WTC11 (cell line): ENCODE results near the gene ACADL. TPM values are rescaled to one million over a fixed set of nuclear protein-coding genes. Genes with fewer than 3 reads are reported as not detected.

ENCODE experiments used
- ATAC-seq: fragments of 200-7000 bp; cut with Tn5 transposase; 2 replicates; pipeline ENCODE4 v1.10.0; 2021; ENCODE audit warnings: mild to moderate bottlenecking, moderate library complexity
- CTCF ChIA-PET: fragments of 300-600 bp; sonication (Branson Sonifier 250); formaldehyde crosslinking; loops from one replicate; lab custom pipeline; 2021; ENCODE audit warnings: antibody characterized with exemption; lab: Charles Lee
- POLR2A ChIA-PET: fragments of 350-600 bp; sonication (Branson Sonifier 250); formaldehyde crosslinking; loops from one replicate; lab custom pipeline; 2021; ENCODE audit warnings: antibody characterized with exemption; lab: Charles Lee
- DNase-seq: peaks from one replicate; pipeline ENCODE4 v3.0.0; 2021; ENCODE audit warnings: low spot score
- H3K27ac Mint-ChIP-seq: 2 replicates; pipeline ENCODE4 v1.8.0; 2021; ENCODE audit warnings: mixed read lengths
- H3K27me3 Mint-ChIP-seq: 2 replicates; pipeline ENCODE4 v1.8.0; 2021; ENCODE audit warnings: low read depth, mild to moderate bottlenecking, moderate library complexity, mixed read lengths
- H3K36me3 Mint-ChIP-seq: 2 replicates; pipeline ENCODE4 v1.8.0; 2021; ENCODE audit warnings: mixed read lengths
- H3K4me1 Mint-ChIP-seq: 2 replicates; pipeline ENCODE4 v1.8.0; 2022; ENCODE audit warnings: mixed read lengths
- H3K4me3 Mint-ChIP-seq: 2 replicates; pipeline ENCODE4 v1.8.0; 2021; ENCODE audit warnings: mild to moderate bottlenecking, moderate library complexity, mixed read lengths
- H3K9me3 Mint-ChIP-seq: 2 replicates; pipeline ENCODE4 v1.8.0; 2021; ENCODE audit warnings: mixed read lengths
- ESRRA ChIP-seq: sonication (generic); formaldehyde crosslinking; IDR thresholded peaks from 2 replicates; pipeline ENCODE4 v1.8.1; 2022; ENCODE audit warnings: mild to moderate bottlenecking, missing genetic modification reagents, borderline replicate concordance
- FOXJ3 ChIP-seq: sonication (generic); formaldehyde crosslinking; IDR thresholded peaks from 2 replicates; pipeline ENCODE4 v1.9.0; 2021; ENCODE audit warnings: missing genetic modification reagents, mild to moderate bottlenecking, borderline replicate concordance
- FOXP4 ChIP-seq: sonication (generic); formaldehyde crosslinking; IDR thresholded peaks from 2 replicates; pipeline ENCODE4 v1.8.0; 2022; ENCODE audit warnings: mild to moderate bottlenecking, missing genetic modification reagents
- GTF2I ChIP-seq: fragments of 250-450 bp; sonication (Bioruptor Pico); conservative IDR thresholded peaks from 2 replicates; pipeline ENCODE4 v1.4.0; 2021; ENCODE audit warnings: mild to moderate bottlenecking
- JAZF1 ChIP-seq: fragments of 250-450 bp; sonication (Bioruptor Pico); IDR thresholded peaks from 2 replicates; pipeline ENCODE4 v1.9.0; 2021; ENCODE audit warnings: moderate library complexity, mild to moderate bottlenecking, inconsistent platforms
- NFATC4 ChIP-seq: fragments of 250-450 bp; sonication (Bioruptor Pico); IDR thresholded peaks from 2 replicates; pipeline ENCODE4 v1.9.0; 2021; ENCODE audit warnings: mild to moderate bottlenecking
- NR3C1 ChIP-seq: sonication (generic); formaldehyde crosslinking; conservative IDR thresholded peaks from 2 replicates; pipeline ENCODE4 v1.8.1; 2023; ENCODE audit warnings: low read depth, mild to moderate bottlenecking, missing genetic modification reagents
- PRDM15 ChIP-seq: sonication (generic); formaldehyde crosslinking; IDR thresholded peaks from 2 replicates; pipeline ENCODE4 v1.8.0; 2022; ENCODE audit warnings: missing genetic modification reagents
- SMAD3 ChIP-seq: sonication (generic); formaldehyde crosslinking; IDR thresholded peaks from 2 replicates; pipeline ENCODE4 v1.8.0; 2022; ENCODE audit warnings: missing genetic modification reagents, mild to moderate bottlenecking, borderline replicate concordance
- ZNF121 ChIP-seq: sonication (generic); formaldehyde crosslinking; IDR thresholded peaks from 2 replicates; pipeline ENCODE4 v1.8.0; 2023; ENCODE audit warnings: missing genetic modification reagents
- ZNF317 ChIP-seq: sonication (generic); formaldehyde crosslinking; IDR thresholded peaks from 2 replicates; pipeline ENCODE4 v1.8.1; 2023; ENCODE audit warnings: low read depth, mild to moderate bottlenecking, moderate library complexity, missing genetic modification reagents, borderline replicate concordance
- ZNF396 ChIP-seq: fragments of 250-450 bp; sonication (Bioruptor Pico); IDR thresholded peaks from 2 replicates; pipeline ENCODE4 v1.8.0; 2021; ENCODE audit warnings: mild to moderate bottlenecking, moderate library complexity, borderline replicate concordance
- ZNF671 ChIP-seq: fragments of 250-450 bp; sonication (Bioruptor Pico); IDR thresholded peaks from 2 replicates; pipeline ENCODE4 v1.8.0; 2021; ENCODE audit warnings: mild to moderate bottlenecking
- total RNA-seq: library from RNA; stranded (reverse); gene quantifications from 3 replicates; pipeline ENCODE4 v1.2.3, GENCODE V29; 2021
- TF ChIP-seq, protein P1 (sequence below): sonication (generic); formaldehyde crosslinking; IDR thresholded peaks from 2 replicates; pipeline ENCODE4 v1.8.0; 2022; ENCODE audit warnings: mild to moderate bottlenecking, missing genetic modification reagents
- TF ChIP-seq, protein P2 (sequence below): sonication (generic); formaldehyde crosslinking; IDR thresholded peaks from 2 replicates; pipeline ENCODE4 v1.8.0; 2022; ENCODE audit warnings: mild to moderate bottlenecking, missing genetic modification reagents
- TF ChIP-seq, protein P3 (sequence below): sonication (generic); formaldehyde crosslinking; IDR thresholded peaks from 2 replicates; pipeline ENCODE4 v1.8.1; 2023; ENCODE audit warnings: mild to moderate bottlenecking, moderate library complexity, missing genetic modification reagents
- TF ChIP-seq, protein P4 (sequence below): sonication (generic); formaldehyde crosslinking; IDR thresholded peaks from 2 replicates; pipeline ENCODE4 v1.8.1; 2022; ENCODE audit warnings: low read depth, mild to moderate bottlenecking, moderate library complexity, missing genetic modification reagents, borderline replicate concordance
- TF ChIP-seq, protein P5 (sequence below): sonication (generic); formaldehyde crosslinking; IDR thresholded peaks from 2 replicates; pipeline ENCODE4 v1.8.1; 2022; ENCODE audit warnings: mild to moderate bottlenecking, missing genetic modification reagents, moderate library complexity, borderline replicate concordance

The ACADL gene
- total RNA-seq, 1 experiment from 2014 or later: 0.42 TPM

- Mint-ChIP-seq H3K4me3 (no peak overlapping the region), H3K9me3 (0 out of 2 replicates have a peak, but pooled peaks cover 3% of the 10 kb centered on the region), H3K27me3 (no peaks in the 10 kb centered on the region)
- TF ChIP-seq ZNF121 (no peak), GTF2I (CRISPR knock-in tag) (no peak), NFATC4 (CRISPR knock-in tag) (no peak), JAZF1 (CRISPR knock-in tag) (no peak), PRDM15 (CRISPR knock-in tag) (no peak), ZNF671 (CRISPR knock-in tag) (no peak), ZNF317 (CRISPR knock-in tag) (no peak), ZNF396 (CRISPR knock-in tag) (no peak), FOXP4 (CRISPR knock-in tag) (no peak), FOXJ3 (CRISPR knock-in tag) (no peak), NR3C1 (CRISPR knock-in tag) (no peak), ESRRA (CRISPR knock-in tag) (no peak), SMAD3 (CRISPR knock-in tag) (no peak)
- TF ChIP-seq, protein P1, sequence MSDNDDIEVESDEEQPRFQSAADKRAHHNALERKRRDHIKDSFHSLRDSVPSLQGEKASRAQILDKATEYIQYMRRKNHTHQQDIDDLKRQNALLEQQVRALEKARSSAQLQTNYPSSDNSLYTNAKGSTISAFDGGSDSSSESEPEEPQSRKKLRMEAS (CRISPR knock-in tag): no peak
- TF ChIP-seq, protein P2, sequence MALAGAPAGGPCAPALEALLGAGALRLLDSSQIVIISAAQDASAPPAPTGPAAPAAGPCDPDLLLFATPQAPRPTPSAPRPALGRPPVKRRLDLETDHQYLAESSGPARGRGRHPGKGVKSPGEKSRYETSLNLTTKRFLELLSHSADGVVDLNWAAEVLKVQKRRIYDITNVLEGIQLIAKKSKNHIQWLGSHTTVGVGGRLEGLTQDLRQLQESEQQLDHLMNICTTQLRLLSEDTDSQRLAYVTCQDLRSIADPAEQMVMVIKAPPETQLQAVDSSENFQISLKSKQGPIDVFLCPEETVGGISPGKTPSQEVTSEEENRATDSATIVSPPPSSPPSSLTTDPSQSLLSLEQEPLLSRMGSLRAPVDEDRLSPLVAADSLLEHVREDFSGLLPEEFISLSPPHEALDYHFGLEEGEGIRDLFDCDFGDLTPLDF (CRISPR knock-in tag): no peak
- TF ChIP-seq, protein P3, sequence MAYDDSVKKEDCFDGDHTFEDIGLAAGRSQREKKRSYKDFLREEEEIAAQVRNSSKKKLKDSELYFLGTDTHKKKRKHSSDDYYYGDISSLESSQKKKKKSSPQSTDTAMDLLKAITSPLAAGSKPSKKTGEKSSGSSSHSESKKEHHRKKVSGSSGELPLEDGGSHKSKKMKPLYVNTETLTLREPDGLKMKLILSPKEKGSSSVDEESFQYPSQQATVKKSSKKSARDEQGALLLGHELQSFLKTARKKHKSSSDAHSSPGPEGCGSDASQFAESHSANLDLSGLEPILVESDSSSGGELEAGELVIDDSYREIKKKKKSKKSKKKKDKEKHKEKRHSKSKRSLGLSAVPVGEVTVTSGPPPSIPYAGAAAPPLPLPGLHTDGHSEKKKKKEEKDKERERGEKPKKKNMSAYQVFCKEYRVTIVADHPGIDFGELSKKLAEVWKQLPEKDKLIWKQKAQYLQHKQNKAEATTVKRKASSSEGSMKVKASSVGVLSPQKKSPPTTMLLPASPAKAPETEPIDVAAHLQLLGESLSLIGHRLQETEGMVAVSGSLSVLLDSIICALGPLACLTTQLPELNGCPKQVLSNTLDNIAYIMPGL: no peak
- TF ChIP-seq, protein P4, sequence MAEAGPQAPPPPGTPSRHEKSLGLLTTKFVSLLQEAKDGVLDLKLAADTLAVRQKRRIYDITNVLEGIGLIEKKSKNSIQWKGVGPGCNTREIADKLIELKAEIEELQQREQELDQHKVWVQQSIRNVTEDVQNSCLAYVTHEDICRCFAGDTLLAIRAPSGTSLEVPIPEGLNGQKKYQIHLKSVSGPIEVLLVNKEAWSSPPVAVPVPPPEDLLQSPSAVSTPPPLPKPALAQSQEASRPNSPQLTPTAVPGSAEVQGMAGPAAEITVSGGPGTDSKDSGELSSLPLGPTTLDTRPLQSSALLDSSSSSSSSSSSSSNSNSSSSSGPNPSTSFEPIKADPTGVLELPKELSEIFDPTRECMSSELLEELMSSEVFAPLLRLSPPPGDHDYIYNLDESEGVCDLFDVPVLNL: no peak
- TF ChIP-seq, protein P5, sequence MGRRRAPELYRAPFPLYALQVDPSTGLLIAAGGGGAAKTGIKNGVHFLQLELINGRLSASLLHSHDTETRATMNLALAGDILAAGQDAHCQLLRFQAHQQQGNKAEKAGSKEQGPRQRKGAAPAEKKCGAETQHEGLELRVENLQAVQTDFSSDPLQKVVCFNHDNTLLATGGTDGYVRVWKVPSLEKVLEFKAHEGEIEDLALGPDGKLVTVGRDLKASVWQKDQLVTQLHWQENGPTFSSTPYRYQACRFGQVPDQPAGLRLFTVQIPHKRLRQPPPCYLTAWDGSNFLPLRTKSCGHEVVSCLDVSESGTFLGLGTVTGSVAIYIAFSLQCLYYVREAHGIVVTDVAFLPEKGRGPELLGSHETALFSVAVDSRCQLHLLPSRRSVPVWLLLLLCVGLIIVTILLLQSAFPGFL (CRISPR knock-in tag): no peak
- TF ChIP-seq, all 79 proteins: peak for 0
- POLR2A ChIA-PET: no interaction called here
- Mint-ChIP-seq H3K27ac (no peak overlapping the region), H3K4me1 (peaks cover 30% of the 10 kb centered on the region), H3K36me3 (0 out of 2 replicates have a peak, but pooled peaks cover 3% of the 10 kb centered on the region)
- ATAC-seq: no peak
- CTCF ChIA-PET: no interaction called here
- DNase-seq: no peak
Observed at GRCh38 chr2:210174086-210174485, 51.2 kb downstream of the ACADL start.
